ENCODE measurements around the gene VPS51.

The VPS51 gene

DNA sequence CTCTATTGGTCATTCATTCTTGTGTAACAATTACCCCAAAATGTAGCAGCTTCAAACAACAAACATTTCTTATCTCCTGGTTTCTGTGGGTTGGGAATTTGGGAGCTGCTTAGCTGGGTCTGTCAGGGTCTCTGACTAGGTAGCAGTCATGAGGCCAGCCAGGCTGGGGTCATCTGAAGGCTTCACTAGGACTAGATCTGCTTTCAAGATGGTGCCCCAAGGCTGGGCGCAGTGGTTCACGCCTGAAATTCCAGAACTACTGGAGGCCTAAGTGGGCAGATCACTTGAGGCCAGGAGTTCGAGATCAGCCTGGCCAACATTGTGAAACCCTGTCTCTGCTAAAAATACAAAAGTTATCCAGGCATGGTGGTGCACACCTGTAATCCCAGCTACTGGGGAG lies 60.9 kb downstream of the VPS51 start:
- no peak overlapping the region for H3K4me3 ChIP-seq (ENCODE audit: low read depth, low read length)
- TF ChIP-seq, protein P1, sequence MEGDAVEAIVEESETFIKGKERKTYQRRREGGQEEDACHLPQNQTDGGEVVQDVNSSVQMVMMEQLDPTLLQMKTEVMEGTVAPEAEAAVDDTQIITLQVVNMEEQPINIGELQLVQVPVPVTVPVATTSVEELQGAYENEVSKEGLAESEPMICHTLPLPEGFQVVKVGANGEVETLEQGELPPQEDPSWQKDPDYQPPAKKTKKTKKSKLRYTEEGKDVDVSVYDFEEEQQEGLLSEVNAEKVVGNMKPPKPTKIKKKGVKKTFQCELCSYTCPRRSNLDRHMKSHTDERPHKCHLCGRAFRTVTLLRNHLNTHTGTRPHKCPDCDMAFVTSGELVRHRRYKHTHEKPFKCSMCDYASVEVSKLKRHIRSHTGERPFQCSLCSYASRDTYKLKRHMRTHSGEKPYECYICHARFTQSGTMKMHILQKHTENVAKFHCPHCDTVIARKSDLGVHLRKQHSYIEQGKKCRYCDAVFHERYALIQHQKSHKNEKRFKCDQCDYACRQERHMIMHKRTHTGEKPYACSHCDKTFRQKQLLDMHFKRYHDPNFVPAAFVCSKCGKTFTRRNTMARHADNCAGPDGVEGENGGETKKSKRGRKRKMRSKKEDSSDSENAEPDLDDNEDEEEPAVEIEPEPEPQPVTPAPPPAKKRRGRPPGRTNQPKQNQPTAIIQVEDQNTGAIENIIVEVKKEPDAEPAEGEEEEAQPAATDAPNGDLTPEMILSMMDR (IDR thresholded peaks at IDR 0.05; ENCODE audit: low read depth, low read length) = no peak

DNA sequence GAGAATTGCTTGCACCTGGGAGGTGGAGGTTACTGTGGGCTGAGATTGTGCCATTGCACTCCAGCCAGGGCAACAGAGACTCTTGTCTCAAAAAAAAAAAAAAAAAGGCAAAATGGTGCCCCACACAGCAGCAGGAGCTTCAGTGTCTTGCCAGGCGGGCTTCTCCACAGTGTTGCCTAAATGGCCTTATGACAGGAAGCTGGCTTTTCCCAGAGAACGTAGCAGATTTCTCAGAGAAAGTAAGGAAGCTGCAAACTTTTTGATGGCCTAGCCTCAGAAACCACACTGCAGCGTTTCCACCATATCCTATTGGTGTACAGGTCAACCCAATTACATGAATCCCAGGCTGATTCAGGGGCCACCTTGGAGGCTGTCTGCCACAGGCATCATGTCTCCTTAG lies 61.3 kb downstream of the VPS51 start:
- TF ChIP-seq, protein P1 (IDR thresholded peaks at IDR 0.05; ENCODE audit: low read depth, low read length) = no peak
- H3K4me3 ChIP-seq (ENCODE audit: low read depth, low read length) = no peak overlapping the region

DNA sequence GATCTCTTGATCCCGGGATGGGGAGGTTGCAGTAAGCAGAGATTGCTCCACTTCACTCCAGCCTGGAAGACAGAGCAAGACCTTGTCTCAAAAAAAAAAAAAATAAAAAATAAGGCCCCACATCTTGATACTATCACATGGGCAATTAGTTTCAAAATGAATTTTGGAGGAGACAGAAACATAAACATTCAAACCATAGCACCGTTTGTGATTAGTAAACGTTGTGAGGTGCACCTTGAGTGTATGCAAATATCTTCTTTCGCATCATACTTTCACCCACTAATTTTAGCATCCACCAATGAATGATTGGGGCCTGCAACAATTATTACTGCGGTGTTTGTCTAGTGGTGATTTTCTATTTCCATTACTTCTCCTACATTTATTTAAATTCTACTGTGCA lies 63.0 kb downstream of the VPS51 start:
- TF ChIP-seq, protein P1 (IDR thresholded peaks at IDR 0.05; ENCODE audit: low read depth, low read length) = no peak
- H3K4me3 ChIP-seq (ENCODE audit: low read depth, low read length) = no peak overlapping the region

DNA sequence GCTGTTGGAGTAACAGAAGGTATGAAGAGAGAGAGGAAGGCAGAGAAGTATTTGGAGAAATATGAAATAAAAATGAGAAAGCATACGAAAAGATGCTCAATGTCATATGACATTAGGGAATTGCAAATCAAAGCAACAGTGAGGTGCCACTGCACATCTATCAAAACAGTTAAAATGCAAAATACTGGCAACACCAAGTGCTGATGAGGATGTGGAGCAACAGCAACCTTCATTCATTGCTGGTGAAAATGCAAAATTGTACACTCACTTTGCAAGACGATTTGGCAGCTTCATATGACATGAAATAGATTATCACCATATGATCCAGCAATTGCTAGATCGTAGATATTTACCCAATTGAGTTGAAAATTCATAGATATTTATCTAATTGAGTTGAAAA lies 64.6 kb downstream of the VPS51 start:
- TF ChIP-seq, protein P1 (IDR thresholded peaks at IDR 0.05; ENCODE audit: low read depth, low read length) = no peak
- H3K4me3 ChIP-seq (ENCODE audit: low read depth, low read length) = no peak overlapping the region

All from WI38 (cell line).